SK-N-SH (cell line): ENCODE results near the gene DSE. TPM values are rescaled to one million over a fixed set of nuclear protein-coding genes. Genes with fewer than 3 reads are reported as not detected.

ENCODE experiments used
- CTCF ChIA-PET: fragments of 300-600, 350-600 bp; formaldehyde crosslinking; extraction: SDS; loops from one replicate; lab custom pipeline; 2021; lab: Yijun Ruan, JAX
- POLR2A ChIA-PET: fragments of 350-600 bp; sonication (Branson Sonifier 250); formaldehyde crosslinking; extraction: SDS; loops from one replicate; lab custom pipeline; 2020; ENCODE audit warnings: antibody characterized with exemption, inconsistent platforms; lab: Yijun Ruan, JAX
- DNase-seq: peaks from one replicate; pipeline ENCODE4 v3.0.0; 2012
- H2AFZ ChIP-seq: fragments of 200-600 bp; sonication (generic); 2 replicates; pipeline ENCODE4 v1.8.1; 2016; ENCODE audit warnings: antibody characterized with exemption, mild to moderate bottlenecking, low read depth
- H3F3A ChIP-seq: fragments of 200-600 bp; sonication (generic); replicated peaks from 2 replicates; pipeline ENCODE3; 2016; ENCODE audit warnings: antibody characterized with exemption, mild to moderate bottlenecking; ENCODE audit not compliant: insufficient read depth
- H3K27ac ChIP-seq, 2 experiments: fragments of 200-500 bp in 1 of 2; fragments of 200-600 bp in 1 of 2; sonication (Bioruptor generic) in 1 of 2; sonication (generic), shearing (Covaris generic) in 1 of 2; 2 replicates each; pipeline versions ENCODE4 v1.5.1 to v1.6.1; 2014 to 2016; ENCODE audit warnings: low read depth in 2 of 2, inconsistent platforms in 1 of 2, low read length in 1 of 2, mild to moderate bottlenecking in 1 of 2, mixed read lengths in 1 of 2
- H3K27me3 ChIP-seq: fragments of 200-600 bp; sonication (generic), shearing (Covaris generic); 2 replicates; pipeline ENCODE4 v1.6.1; 2016; ENCODE audit warnings: mixed run types; ENCODE audit not compliant: insufficient read depth
- H3K36me3 ChIP-seq, 2 experiments: fragments of 200-500 bp in 1 of 2; fragments of 200-600 bp in 1 of 2; sonication (Bioruptor generic) in 1 of 2; sonication (generic) in 1 of 2; replicated peaks in 1 of 2; 2 replicates each; pipeline versions ENCODE3 to v1.5.1; 2014 to 2016; ENCODE audit warnings: low read length in 1 of 2, mild to moderate bottlenecking in 1 of 2; ENCODE audit not compliant: insufficient read depth in 2 of 2, control insufficient read depth in 1 of 2
- H3K4me1 ChIP-seq, 2 experiments: fragments of 200-500 bp in 1 of 2; fragments of 200-600 bp in 1 of 2; sonication (Bioruptor generic) in 1 of 2; sonication (generic), shearing (Covaris generic) in 1 of 2; 2 replicates each; pipeline versions ENCODE4 v1.5.1 to v1.6.1; 2014 to 2016; ENCODE audit warnings: low read depth in 1 of 2, low read length in 1 of 2, mixed run types in 1 of 2; ENCODE audit not compliant: insufficient read depth in 2 of 2, control insufficient read depth in 1 of 2
- H3K4me2 ChIP-seq: fragments of 200-600 bp; sonication (generic), shearing (Covaris generic); 2 replicates; pipeline ENCODE4 v1.6.1; 2017; ENCODE audit warnings: mixed run types
- H3K4me3 ChIP-seq, 2 experiments: fragments of 200-500 bp in 1 of 2; fragments of 200-600 bp in 1 of 2; sonication (Bioruptor generic) in 1 of 2; sonication (generic), shearing (Covaris generic) in 1 of 2; 2 replicates each; pipeline versions ENCODE4 v1.5.1 to v1.8.1; 2014 to 2016; ENCODE audit warnings: low read depth in 2 of 2, inconsistent platforms in 1 of 2, low read length in 1 of 2, mild to moderate bottlenecking in 1 of 2, mixed read lengths in 1 of 2, moderate library complexity in 1 of 2
- H3K79me2 ChIP-seq: fragments of 200-600 bp; sonication (generic); 2 replicates; pipeline ENCODE4 v1.8.1; 2017; ENCODE audit warnings: mild to moderate bottlenecking; ENCODE audit not compliant: insufficient read depth
- H3K9ac ChIP-seq: fragments of 200-600 bp; sonication (generic); 2 replicates; pipeline ENCODE4 v1.6.1; 2017; ENCODE audit warnings: mixed run types
- H3K9me2 ChIP-seq: fragments of 200-600 bp; sonication (generic); 2 replicates; pipeline ENCODE4 v1.6.1; 2017; ENCODE audit warnings: mixed run types
- H3K9me3 ChIP-seq: fragments of 200-600 bp; sonication (generic); 2 replicates; pipeline ENCODE4 v1.6.1; 2017; ENCODE audit warnings: mixed run types, mild to moderate bottlenecking, moderate library complexity
- H4K20me1 ChIP-seq: fragments of 200-600 bp; sonication (generic); 2 replicates; pipeline ENCODE4 v1.6.1; 2017; ENCODE audit warnings: mild to moderate bottlenecking, mixed run types; ENCODE audit not compliant: insufficient read depth
- CHD2 ChIP-seq: fragments of 150-350 bp; IDR thresholded peaks from 2 replicates; pipeline ENCODE4 v1.6.1; 2018; ENCODE audit warnings: low read length; ENCODE audit not compliant: partially characterized antibody
- EP300 ChIP-seq, 2 experiments: IDR thresholded peaks; 2 replicates each; pipeline versions ENCODE4 v1.4.0 to v1.6.1; 2012; ENCODE audit warnings: borderline replicate concordance in 1 of 2, low read depth in 1 of 2, low read length in 1 of 2
- EZH2phosphoT487 ChIP-seq: fragments of 200-600 bp; sonication (generic); IDR thresholded peaks from 2 replicates; pipeline ENCODE4 v1.6.1; 2017; ENCODE audit warnings: low read depth, mixed run types, mild to moderate bottlenecking, antibody characterized with exemption, moderate library complexity, borderline replicate concordance
- FOSL2 ChIP-seq: IDR thresholded peaks from 2 replicates; pipeline ENCODE4 v1.4.0; 2012; ENCODE audit warnings: low read depth, mild to moderate bottlenecking, moderate library complexity, borderline replicate concordance
- FOXJ3 ChIP-seq: sonication (generic); formaldehyde crosslinking; IDR thresholded peaks from 2 replicates; pipeline ENCODE4 v1.5.1; 2020; ENCODE audit warnings: mild to moderate bottlenecking, missing genetic modification reagents
- GABPA ChIP-seq: IDR thresholded peaks from 2 replicates; pipeline ENCODE4 v1.4.0; 2012; ENCODE audit warnings: low read depth, mild to moderate bottlenecking
- JUND ChIP-seq: IDR thresholded peaks from 2 replicates; pipeline ENCODE4 v1.4.0; 2012
- MEF2A ChIP-seq: IDR thresholded peaks from 2 replicates; pipeline ENCODE4 v1.4.0; 2012; ENCODE audit warnings: low read depth, borderline replicate concordance
- PBX3 ChIP-seq: IDR thresholded peaks from 2 replicates; pipeline ENCODE4; 2012
- REST ChIP-seq: IDR thresholded peaks from 2 replicates; pipeline ENCODE4 v1.6.1; 2012; ENCODE audit warnings: mild to moderate bottlenecking, low read depth, low read length, moderate library complexity
- SMC3 ChIP-seq: IDR thresholded peaks from 2 replicates; pipeline ENCODE4 v1.6.1; 2012; ENCODE audit warnings: low read depth, low read length, improper control_type of control experiment
- TAF1 ChIP-seq: IDR thresholded peaks from 2 replicates; pipeline ENCODE4 v1.6.1; 2012; ENCODE audit warnings: low read depth, mild to moderate bottlenecking, low read length, moderate library complexity, borderline replicate concordance
- TCF12 ChIP-seq: IDR thresholded peaks from 2 replicates; pipeline ENCODE4 v1.4.0; 2012
- USF2 ChIP-seq: fragments of 150-350 bp; IDR thresholded peaks from 2 replicates; pipeline ENCODE4 v1.6.1; 2017; ENCODE audit warnings: antibody characterized with exemption, low read length, low read depth, borderline replicate concordance
- ZBTB33 ChIP-seq: IDR thresholded peaks from 2 replicates; pipeline ENCODE4 v1.4.0; 2012; ENCODE audit warnings: low read depth, borderline replicate concordance
- polyA plus RNA-seq, 3 experiments: library from polyadenylated mRNA; depleted of rRNA; stranded (reverse); fragments of >200 nt; gene quantifications; 2 replicates each; pipeline ENCODE4 v1.2.3, GENCODE V29; 2012
- TF ChIP-seq, protein P1 (sequence below): fragments of 200-600 bp; sonication (generic); IDR thresholded peaks from 2 replicates; pipeline ENCODE4 v1.6.1; 2017; ENCODE audit warnings: antibody characterized with exemption, mild to moderate bottlenecking, moderate library complexity
- TF ChIP-seq, protein P2 (sequence below): IDR thresholded peaks from 2 replicates; pipeline ENCODE4 v1.4.0; 2012; ENCODE audit warnings: low read depth, borderline replicate concordance
- TF ChIP-seq, protein P3 (sequence below): IDR thresholded peaks from 2 replicates; pipeline ENCODE4 v1.4.0; 2012; ENCODE audit warnings: low read depth

DSE gene
- polyA plus RNA-seq, 1 of the 3 experiments (the other 2 are of a cell fraction), result 12.7 TPM

DNA sequence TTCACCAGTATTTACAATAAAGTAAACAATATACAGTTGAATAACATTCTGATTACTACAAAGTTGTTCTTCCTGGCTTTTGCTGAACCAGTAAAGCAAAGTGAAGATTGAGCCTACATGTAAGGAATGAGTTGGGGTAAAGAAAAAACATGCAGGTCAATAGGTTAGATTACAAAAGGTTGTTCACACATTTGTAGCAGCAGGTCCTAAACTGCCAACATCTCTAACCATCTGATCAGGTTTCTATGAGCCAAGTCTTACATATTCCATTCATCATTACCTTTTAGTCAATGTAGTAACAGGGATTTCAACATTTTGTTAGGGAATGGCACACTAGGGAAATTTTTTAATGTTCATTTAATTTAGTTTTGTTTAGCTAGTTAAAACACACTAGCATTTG lies 81.2 kb downstream of the DSE start:
- no peak overlapping the region for H3K27ac ChIP-seq
- H3K9me3 ChIP-seq, result no peaks in the 10 kb centered on the region
- no peak overlapping the region for H2AFZ ChIP-seq
- no peak overlapping the region for H3K9ac ChIP-seq
- H4K20me1 ChIP-seq, result no peaks in the 10 kb centered on the region
- CTCF ChIA-PET, result interaction anchor here (1.3 kb wide), 1 partner anchor 164 kb away, joined by 4 read pairs; no protein-coding TSS in a partner anchor
- TF ChIP-seq GABPA, result no peak
- TF ChIP-seq PBX3, result no peak
- TF ChIP-seq FOXJ3 (CRISPR knock-in tag), result no peak
- no peak for TF ChIP-seq ZBTB33
- TF ChIP-seq, protein P1, sequence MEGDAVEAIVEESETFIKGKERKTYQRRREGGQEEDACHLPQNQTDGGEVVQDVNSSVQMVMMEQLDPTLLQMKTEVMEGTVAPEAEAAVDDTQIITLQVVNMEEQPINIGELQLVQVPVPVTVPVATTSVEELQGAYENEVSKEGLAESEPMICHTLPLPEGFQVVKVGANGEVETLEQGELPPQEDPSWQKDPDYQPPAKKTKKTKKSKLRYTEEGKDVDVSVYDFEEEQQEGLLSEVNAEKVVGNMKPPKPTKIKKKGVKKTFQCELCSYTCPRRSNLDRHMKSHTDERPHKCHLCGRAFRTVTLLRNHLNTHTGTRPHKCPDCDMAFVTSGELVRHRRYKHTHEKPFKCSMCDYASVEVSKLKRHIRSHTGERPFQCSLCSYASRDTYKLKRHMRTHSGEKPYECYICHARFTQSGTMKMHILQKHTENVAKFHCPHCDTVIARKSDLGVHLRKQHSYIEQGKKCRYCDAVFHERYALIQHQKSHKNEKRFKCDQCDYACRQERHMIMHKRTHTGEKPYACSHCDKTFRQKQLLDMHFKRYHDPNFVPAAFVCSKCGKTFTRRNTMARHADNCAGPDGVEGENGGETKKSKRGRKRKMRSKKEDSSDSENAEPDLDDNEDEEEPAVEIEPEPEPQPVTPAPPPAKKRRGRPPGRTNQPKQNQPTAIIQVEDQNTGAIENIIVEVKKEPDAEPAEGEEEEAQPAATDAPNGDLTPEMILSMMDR, result no peak
- TF ChIP-seq TCF12, result no peak
- TF ChIP-seq TAF1, result no peak
- no peak for TF ChIP-seq SMC3
- TF ChIP-seq JUND, result no peak
- no peak for TF ChIP-seq EZH2phosphoT487
- TF ChIP-seq USF2, result no peak
- TF ChIP-seq MEF2A, result no peak
- no peak for TF ChIP-seq EP300 (IDR thresholded peaks at IDR 0.05; ENCODE audit: borderline replicate concordance in 1 of 2, low read depth in 1 of 2, low read length in 1 of 2)
- TF ChIP-seq, protein P2, sequence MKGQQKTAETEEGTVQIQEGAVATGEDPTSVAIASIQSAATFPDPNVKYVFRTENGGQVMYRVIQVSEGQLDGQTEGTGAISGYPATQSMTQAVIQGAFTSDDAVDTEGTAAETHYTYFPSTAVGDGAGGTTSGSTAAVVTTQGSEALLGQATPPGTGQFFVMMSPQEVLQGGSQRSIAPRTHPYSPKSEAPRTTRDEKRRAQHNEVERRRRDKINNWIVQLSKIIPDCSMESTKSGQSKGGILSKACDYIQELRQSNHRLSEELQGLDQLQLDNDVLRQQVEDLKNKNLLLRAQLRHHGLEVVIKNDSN, result no peak
- no peak for TF ChIP-seq REST
- no peak for TF ChIP-seq CHD2
- TF ChIP-seq, protein P3, sequence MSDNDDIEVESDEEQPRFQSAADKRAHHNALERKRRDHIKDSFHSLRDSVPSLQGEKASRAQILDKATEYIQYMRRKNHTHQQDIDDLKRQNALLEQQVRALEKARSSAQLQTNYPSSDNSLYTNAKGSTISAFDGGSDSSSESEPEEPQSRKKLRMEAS, result no peak
- TF ChIP-seq FOSL2, result no peak
- no peaks in the 10 kb centered on the region for H3K9me2 ChIP-seq
- DNase-seq, result no peak
- H3K36me3 ChIP-seq, result no peaks in the 10 kb centered on the region
- H3K4me1 ChIP-seq, result peaks cover 0 to 3% of the 10 kb centered on the region in 2 experiments; a peak in 3 of 4 replicates
- H3K79me2 ChIP-seq, result no peaks in the 10 kb centered on the region
- no peak overlapping the region for H3K4me3 ChIP-seq
- H3K4me2 ChIP-seq, result no peak overlapping the region
- H3F3A ChIP-seq, result peaks cover 8% of the 10 kb centered on the region
- POLR2A ChIA-PET, result no interaction called here
- H3K27me3 ChIP-seq, result no peaks in the 10 kb centered on the region
